Measurements from ENCODE around the gene RIMBP2. TPM values are rescaled to one million over a fixed set of nuclear protein-coding genes. Genes with fewer than 3 reads are reported as not detected.

The RIMBP2 gene
- total RNA-seq, 1 donor from 2014 or later: 0.27 TPM

DNA sequence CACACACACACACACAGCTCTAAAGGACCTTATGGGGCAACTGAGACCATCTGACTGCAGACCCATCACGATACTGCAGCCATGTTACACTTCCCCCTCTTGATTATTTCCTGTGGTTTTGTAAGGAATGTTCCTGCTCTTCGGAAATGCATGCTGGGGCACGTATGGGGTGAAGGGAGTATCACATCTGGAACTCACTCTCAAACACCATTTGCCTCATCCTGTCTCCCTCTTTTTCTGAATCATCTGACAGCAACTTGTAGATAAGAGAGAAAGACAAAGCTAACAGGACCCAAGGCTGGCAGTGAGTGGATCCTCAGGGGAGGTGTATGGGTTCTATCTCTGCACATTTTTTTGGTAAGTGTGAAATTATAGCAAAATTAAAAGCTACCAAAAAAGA, 50.3 kb downstream of the RIMBP2 start:
- ATAC-seq: no peak
- Histone ChIP-seq H3K4me1 (no peaks in the 10 kb centered on the region), H3K27ac (no peak overlapping the region), H3K27me3 (ENCODE audit: low read depth) (no peaks in the 10 kb centered on the region), H3K36me3 (no peaks in the 10 kb centered on the region), H3K4me3 (no peak overlapping the region), H3K9me3 (peaks cover 6% of the 10 kb centered on the region)
- intact Hi-C loops (cut with DNase I): no loop called here
- no peak for DNase-seq
- no peak for TF ChIP-seq CTCF (IDR thresholded peaks at IDR 0.05)

DNA sequence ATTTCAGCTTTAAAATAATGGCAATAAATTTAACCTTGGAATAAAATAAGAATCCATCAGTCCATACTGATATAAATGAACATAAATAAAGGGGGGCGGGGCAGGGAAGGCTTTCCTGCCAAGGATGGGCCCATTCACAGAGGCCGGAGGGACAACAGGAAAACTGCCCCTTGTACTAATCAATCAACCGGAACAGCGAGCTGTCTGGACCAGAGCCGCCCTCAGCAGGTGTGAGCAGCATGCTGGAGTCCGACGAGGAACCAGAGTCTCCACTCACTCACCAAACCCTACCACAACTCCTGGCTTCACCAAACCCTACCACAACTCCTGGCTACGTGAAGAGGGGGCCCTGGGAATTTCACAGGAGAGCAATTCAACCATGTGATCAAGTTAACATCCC, 51.3 kb downstream of the RIMBP2 start:
- Histone ChIP-seq H3K4me3 (no peak overlapping the region), H3K27ac (no peak overlapping the region), H3K27me3 (ENCODE audit: low read depth) (no peaks in the 10 kb centered on the region), H3K36me3 (no peaks in the 10 kb centered on the region), H3K4me1 (no peaks in the 10 kb centered on the region), H3K9me3 (peaks cover 6% of the 10 kb centered on the region)
- DNase-seq: no peak
- intact Hi-C loops (cut with DNase I): no loop called here
- no peak for ATAC-seq
- TF ChIP-seq CTCF (IDR thresholded peaks at IDR 0.05): no peak

GRCh38 chr12:130664252-130664651, 51.8 kb downstream of the RIMBP2 start:
- Histone ChIP-seq H3K36me3 (no peaks in the 10 kb centered on the region), H3K9me3 (peaks cover 6% of the 10 kb centered on the region), H3K27ac (no peak overlapping the region), H3K4me1 (no peaks in the 10 kb centered on the region), H3K27me3 (ENCODE audit: low read depth) (no peaks in the 10 kb centered on the region), H3K4me3 (no peak overlapping the region)
- ATAC-seq (no peak), DNase-seq (no peak)
- intact Hi-C loops (cut with DNase I): no loop called here
- TF ChIP-seq CTCF (IDR thresholded peaks at IDR 0.05): no peak

DNA sequence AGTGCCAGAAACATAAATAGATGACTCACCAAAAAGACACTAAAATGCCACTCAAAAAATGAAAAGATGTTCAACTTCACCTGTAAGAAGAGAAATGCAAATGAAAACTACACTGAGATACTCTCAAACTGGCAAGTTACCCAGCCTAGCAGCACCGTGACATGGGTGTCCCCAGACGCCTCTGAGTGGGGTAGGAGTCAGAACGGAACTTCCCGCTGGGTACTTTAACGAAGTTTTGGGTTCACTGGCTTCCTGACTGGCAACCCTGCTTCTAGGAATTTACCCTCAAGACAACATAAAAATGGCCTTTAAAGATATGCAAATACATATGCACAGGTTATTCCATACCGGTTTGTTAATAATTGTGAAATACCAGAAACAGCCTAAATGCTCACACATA, 52.6 kb downstream of the RIMBP2 start:
- no peak for TF ChIP-seq CTCF (IDR thresholded peaks at IDR 0.05)
- Histone ChIP-seq H3K27me3 (ENCODE audit: low read depth) (no peaks in the 10 kb centered on the region), H3K9me3 (peaks cover 6% of the 10 kb centered on the region), H3K4me3 (no peak overlapping the region), H3K27ac (no peak overlapping the region), H3K36me3 (no peaks in the 10 kb centered on the region), H3K4me1 (no peaks in the 10 kb centered on the region)
- ATAC-seq (no peak), DNase-seq (no peak)
- intact Hi-C loops (cut with DNase I): no loop called here

- no peaks in the 10 kb centered on the region for H3K9me3 ChIP-seq
Measured at GRCh38 chr12:130661486-130662255, 54.4 kb downstream of the RIMBP2 start.

More at GRCh38 chr12:130661486-130662255, 54.4 kb downstream of the RIMBP2 start:
- intact Hi-C loops (cut with DNase I): no loop called here
- no peak for DNase-seq
- Histone ChIP-seq H3K36me3 (no peaks in the 10 kb centered on the region), H3K27ac (no peak overlapping the region), H3K4me1 (no peaks in the 10 kb centered on the region), H3K4me3 (no peak overlapping the region), H3K27me3 (ENCODE audit: low read depth) (no peaks in the 10 kb centered on the region)
- ATAC-seq: no peak
- no peak for TF ChIP-seq CTCF (IDR thresholded peaks at IDR 0.05)
